Inferior parietal cortex (tissue), 1 donor: ENCODE results near the gene BRI3.
"Not testable (repeated sequence)": the region's sequence is repeated elsewhere in the genome, so short reads cannot be mapped to it uniquely, and the experiment has no call there.

ENCODE experiments used
- DNase-seq: peaks from one replicate; pipeline ENCODE4 v3.0.0-alpha.2; 2016; ENCODE audit errors: extremely low spot score

Gene BRI3

GRCh38 chr7:98309566-98309965 lies 28.1 kb downstream of the BRI3 start:
- no peak for DNase-seq

DNA sequence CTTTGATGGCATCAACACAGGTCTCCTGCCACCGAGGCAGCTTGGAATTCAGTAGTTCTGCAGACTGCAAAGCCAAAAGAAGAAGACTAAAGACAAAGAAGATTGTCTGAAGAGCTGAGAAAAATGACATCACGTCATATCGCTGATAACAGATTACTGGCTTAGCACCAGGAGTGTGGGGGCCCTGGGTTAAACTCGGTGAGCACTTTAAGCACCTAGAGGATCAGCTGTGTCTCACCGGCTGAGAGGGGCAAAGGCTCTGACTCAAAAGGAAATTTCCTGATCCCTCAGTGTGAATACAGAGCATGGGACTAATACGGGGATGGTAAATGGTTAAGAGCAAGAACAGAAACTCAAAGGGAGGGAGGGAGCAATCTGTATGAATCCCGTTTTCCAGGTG lies 30.7 kb downstream of the BRI3 start:
- no peak for DNase-seq

DNA sequence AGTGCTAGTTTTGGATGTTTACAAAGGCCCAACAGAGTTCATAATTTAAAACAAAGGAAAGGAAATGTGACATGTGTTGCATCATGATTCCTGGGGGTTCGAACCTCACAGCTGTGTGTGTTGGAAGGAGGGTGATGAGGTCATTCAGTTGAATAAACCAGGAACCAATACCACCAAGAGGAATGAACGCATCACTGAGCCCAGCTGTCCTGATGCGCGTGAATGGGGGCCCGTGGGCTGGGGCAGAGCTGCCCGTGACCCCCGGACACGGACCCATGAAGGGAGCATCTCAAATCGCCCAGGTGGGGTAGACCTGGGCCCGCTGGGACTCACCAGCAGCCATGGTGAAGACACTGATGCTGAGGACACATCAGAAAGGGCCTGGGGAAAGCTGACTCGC lies 33.0 kb downstream of the BRI3 start:
- no peak for DNase-seq

DNA sequence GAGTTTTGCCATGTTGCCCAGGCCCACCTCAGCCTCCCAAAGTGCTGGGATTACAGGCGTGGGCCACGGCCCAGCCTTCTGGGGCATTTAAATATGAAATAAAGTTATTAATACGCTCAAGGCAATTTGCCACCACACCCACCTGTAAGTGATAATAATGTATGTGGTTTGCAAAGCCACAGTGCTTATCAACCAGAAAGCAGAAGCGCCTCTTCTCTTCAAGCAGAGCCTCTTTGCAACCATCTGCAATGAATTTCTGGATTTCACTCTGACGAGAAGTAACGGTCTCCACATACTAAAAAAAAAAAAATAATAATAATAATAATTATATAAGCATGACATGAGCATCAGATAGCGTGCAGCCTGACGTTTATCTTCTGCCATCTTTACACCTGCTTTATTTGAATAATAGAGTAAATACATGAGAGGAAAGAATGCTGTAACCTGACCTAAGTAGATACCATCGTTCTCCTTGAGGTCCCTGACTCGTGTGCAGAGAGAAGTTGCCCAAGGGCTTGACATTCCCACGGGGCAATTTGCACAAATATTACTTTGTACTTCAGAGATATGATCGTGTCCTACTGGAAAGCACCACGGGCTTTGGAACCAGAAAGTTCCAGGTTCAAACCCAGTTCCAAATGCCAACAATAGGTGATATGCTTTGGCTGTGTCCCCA lies 34.0 kb downstream of the BRI3 start:
- no peak for DNase-seq

GRCh38 chr7:98315994-98316527 lies 34.6 kb downstream of the BRI3 start:
- not testable (repeated sequence) for DNase-seq

DNA sequence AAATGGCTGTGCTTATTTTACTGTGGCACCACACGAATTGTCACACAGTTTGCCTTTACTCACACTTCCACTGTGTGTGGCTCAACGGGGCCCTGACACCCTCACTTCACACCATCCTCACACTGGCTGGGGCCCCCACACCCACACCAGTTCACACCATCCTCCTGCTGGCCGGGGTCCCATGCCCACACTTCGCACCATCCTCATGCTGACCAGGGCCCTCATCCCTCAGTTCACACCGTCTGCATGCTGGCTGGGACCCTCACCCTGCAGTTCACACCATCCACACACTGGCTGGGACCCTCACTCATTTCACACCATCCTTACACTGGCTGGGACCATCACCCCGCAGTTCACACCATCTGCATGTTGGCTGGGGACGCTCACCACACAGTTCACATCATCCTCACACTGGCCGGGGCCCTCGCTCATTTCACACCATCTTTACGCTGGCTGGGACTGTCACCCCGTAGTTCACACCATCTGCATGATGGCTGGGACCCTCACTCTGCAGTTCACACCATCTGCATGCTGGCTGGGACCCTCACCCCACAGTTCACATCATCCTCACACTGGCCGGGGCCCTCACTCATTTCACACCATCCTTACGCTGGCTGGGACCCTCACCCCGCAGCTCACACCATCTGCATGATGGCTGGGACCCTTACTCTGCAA lies 36.0 kb downstream of the BRI3 start:
- no peak for DNase-seq

- no peak for DNase-seq
Observed at GRCh38 chr7:98319176-98319575, 37.7 kb downstream of the BRI3 start.

DNA sequence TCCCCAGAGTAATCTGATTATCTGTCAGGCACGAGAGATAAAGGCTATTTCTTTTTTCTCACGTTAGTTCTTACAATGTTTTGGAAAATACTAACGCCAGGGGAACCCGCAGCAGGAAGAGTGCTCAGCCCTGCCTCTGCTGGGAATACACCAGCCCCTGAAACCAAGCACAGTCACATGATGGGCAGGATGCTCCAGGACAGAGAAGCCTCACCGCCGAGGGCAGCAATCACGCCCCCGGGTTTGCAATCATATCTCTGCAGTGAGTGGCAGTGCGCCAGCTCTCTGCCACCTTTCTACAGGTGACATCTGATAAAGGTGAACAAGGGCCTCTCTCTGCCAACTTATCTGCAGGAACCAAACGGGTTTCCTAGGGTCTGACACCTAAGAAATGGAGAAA lies 39.8 kb downstream of the BRI3 start:
- DNase-seq, result no peak

DNA sequence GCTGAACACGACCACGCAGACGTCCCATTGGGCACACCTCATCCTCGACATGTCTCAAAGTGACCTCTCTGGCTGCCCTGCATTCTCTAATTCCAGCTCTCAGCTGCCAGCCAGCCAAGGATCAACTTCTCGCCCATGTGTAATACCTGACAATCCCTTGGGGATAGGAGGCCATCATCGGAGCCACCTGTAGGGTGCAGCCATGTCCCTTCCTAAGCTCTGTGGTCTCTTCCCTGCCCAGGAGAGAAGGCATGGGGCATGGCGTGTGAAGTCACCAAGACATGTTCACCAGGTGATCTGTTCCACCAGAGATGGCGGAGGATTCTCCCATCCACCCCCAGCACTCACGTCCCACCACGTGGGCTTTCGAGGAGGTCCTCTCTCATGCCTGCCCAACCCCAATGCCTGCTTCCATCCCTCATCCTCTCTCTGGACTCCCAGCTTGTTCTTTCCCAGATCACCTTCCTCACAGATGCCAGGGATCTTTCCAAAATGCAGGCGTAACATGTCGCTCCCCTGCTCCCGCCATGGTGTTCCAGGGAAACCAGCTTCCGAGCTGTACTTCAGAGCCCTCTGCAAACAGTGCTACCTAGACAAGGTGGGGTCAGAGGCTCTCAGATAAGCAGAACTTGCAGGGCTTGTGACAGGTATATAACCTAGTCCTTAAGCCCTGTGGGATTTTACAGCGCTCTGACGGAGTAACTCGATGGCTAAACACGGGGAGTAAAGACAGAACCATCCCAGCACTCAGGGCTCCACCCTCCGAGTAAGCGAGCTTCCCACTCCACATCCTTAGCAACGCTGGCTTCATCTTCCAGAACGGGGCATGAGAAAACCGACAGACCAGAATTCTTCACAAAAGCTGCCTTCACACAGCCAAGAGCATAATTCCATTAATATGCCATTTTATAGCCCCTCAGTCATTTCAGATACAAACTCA lies 41.1 kb downstream of the BRI3 start:
- no peak for DNase-seq

GRCh38 chr7:98323597-98324322 lies 42.3 kb downstream of the BRI3 start:
- DNase-seq, result peak; percentile 5

DNA sequence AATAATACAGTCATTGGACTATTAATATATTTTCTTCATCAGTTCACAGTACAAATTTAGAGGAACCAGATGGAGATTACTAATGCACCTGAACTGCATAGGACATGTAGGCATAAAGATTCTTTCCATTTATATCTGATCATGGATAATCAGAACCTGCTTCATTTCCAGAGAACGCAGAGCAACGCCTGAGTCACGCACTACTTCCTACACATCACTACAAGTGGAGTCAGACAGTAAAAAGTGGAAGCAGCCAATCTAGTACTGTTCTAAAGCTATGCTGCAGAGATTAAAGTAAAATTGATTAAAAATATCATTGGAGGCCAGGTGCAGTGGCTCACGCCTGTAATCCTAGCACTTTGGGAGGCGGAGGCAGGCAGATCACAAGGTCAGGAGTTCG lies 43.3 kb downstream of the BRI3 start:
- no peak for DNase-seq

DNA sequence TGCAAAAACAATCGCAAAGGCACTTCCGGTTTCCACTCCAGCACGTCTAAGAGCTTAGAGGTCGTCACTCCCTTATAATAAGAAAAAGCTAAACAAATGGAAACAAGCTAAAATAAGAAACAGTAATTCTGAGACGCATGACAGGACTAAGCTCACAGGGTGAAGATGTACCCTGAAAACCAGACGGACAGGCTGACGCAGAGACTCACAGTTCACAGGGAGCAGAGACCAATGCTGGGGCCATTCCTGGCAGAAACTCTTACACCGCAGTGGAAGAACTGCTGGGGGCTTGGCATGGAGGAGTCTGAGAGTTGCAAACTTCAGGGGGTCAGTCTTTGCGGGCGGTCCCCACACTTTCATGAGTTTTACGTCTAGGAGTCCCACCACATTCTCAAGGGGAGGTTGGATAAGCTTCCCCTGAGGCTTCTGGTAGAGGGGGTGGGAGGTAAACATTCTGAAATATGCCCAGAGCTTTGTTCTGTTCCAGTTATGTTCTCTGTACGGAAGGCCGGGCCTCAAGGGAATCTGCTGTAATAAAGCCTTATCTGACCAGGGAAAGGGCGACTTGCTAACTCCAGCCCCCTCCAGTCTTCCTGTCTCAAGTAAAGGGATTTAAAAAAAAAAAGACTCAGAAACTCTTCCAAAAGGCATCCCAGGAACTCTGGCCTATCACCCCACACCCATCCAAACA lies 47.8 kb downstream of the BRI3 start:
- no peak for DNase-seq

GRCh38 chr7:98329791-98330373 lies 48.4 kb downstream of the BRI3 start:
- DNase-seq, result no peak

DNA sequence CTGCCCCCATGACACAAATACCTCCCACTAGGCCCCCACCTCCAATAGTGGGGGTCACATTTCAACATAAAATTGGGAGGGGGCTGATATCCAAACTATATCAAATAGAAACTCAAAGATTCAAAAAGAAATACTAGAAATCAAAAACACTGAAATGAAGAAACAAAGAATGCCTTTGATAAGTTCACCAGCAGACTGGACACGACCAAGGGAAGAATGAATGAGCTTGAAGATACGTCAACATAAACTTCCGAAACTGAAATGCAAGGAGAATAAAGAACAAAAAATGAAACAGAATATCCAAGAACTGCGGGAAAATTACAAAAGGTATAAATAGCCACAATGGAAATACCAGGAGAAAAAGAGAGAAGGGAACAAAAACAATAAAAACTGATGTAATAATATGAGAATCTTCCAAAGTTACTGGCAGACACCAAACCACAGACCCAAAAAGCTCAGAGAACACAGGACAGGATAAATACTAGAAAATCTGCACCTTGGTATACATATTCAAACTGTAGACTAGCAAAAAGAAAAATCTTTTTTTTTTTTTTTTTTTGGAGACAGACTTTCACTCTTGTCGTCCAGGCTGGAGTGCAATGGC lies 49.5 kb downstream of the BRI3 start:
- no peak for DNase-seq

GRCh38 chr7:98334081-98334480 lies 52.6 kb downstream of the BRI3 start:
- DNase-seq, result no peak

GRCh38 chr7:98335411-98335977 lies 54.0 kb downstream of the BRI3 start:
- no peak for DNase-seq

DNA sequence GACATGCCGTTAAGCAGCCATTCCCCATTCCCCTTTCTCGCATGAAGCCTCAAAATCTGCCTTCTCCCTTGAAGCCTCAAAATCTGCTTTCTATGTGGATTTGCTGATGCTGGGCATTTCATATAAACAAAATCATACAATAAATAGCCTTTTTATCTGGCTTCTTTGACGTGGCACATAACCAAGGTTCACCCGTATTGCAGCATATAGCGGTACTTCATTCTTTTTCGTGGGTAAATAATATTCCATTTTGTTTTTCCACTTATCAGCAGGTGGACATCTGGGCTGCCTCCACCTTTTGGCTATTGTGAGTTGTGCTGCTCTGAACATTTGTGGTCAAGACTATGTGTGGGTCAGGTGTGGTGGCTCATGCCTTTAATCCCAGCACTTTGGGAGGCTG lies 57.0 kb downstream of the BRI3 start:
- no peak for DNase-seq

- DNase-seq, result no peak
Observed at GRCh38 chr7:98339043-98339442, 57.6 kb downstream of the BRI3 start.

- DNase-seq, result no peak
Observed at GRCh38 chr7:98341106-98341505, 59.6 kb downstream of the BRI3 start.
